Measurements from ENCODE around the gene C3.
"Not testable (repeated sequence)": the region's sequence is repeated elsewhere in the genome, so short reads cannot be mapped to it uniquely, and the experiment has no call there.

The C3 gene

GRCh38 chr19:6693056-6693471 lies 27.4 kb downstream of the C3 start:
- no peak for DNase-seq (ENCODE audit: low read depth, low spot score)

DNA sequence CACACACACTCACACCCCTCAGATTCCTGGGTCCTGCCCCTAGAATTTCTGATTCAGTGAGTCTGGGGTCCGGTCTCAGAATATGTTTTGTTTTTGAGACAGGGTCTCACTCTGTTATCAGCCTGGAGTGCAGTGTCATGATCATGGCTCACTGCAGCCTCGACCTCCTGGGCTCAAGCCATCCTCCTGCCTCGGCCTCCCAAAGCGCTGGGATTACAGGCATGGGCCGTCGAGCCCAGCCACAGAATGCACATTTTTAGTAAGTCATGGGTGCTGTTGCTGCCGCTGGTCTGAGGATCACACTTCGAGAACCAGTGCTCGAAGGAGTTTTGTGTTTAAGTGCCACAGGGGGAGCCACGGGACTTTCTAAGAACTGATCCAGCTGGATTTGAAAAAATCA lies 28.4 kb downstream of the C3 start:
- DNase-seq (ENCODE audit: low read depth, low spot score) = no peak

GRCh38 chr19:6691342-6691741 lies 29.1 kb downstream of the C3 start:
- DNase-seq (ENCODE audit: low read depth, low spot score) = no peak

DNA sequence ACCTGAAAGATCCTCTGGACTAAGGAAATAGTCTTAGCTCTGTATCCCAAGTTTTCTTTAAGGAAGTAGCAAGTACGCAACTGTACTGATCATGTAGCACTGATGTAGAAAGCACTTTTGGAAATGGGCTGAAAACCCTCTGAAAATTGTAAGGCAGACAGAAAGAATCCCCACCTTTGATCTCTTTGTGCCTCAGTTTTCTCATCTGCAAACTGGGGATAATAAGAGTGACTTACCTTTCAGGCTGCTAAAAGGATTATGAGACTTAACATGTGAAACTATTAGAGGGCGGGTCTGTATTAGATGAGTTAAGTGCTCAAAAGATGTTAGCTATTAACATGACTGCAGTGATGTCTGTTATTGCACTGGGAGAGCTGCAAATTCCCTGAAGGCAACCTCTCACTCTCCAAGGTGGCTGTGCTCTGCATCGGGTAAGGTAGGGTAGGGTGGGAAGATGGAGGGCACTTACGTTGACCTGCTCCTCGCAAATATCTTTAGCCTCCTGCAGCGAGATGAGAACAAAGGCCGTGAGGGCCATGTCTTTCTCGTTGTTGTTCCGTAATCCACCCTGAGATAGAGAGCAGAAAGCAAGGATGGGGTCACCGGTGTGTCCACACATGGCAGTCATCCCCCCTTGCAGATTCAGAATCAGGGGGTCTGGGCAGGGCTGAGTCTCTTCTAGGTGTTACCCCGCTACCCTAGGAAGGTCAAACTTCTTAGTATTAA lies 30.1 kb downstream of the C3 start:
- no peak for DNase-seq (ENCODE audit: low read depth, low spot score)

GRCh38 chr19:6687114-6687513 lies 33.3 kb downstream of the C3 start:
- DNase-seq (ENCODE audit: low read depth, low spot score) = no peak

DNA sequence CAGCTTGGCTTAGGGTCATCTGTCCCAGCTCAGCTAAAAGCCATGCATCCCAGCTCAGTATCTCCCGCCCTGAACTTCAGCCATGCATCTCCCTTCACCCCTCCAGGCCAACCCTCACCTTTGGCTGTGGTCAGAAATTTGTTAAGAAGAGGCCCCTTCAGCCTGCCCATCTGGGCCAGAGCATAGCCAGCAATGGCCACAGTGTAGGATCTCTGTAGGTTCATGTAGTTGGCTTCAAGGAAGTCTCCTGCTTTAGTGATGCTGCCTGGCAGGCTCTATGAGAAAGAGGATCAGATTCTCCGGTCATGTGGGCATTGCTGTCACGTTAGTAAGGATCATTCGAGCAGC lies 33.8 kb downstream of the C3 start:
- no peak for DNase-seq (ENCODE audit: low read depth, low spot score)

DNA sequence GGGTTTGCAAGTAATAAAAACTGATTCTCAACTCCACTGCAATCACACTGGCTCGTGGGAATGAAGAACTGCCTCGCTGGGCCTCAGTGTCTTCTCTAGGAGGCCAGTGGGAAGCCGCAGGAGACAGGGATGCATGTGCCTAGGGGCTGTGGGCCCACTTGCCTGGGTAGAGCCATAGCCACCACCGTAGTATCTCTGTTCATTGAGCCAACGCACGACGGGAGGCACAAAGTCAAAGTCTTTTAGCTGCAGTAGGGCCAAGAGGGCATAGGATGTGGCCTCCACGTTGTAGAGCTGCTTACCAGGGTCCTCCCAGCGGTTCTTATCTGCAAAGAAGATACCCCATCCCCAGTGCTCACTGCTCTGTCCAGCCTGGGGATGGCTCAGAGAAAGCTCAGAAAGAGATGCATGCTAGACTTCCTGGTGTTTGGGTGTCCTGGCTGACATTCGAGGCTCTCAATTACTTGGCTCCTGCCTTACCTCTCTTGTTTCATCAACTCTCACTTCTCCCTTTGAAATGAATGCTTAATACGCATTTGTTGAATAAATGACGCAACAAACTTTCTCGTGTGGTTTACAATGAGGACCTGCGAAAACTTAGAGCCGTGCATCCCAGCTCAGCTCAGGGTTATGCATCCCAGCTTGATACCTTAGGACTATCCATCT lies 34.4 kb downstream of the C3 start:
- no peak for DNase-seq (ENCODE audit: low read depth, low spot score)

GRCh38 chr19:6685482-6685881 lies 35.0 kb downstream of the C3 start:
- no peak for DNase-seq (ENCODE audit: low read depth, low spot score)

DNA sequence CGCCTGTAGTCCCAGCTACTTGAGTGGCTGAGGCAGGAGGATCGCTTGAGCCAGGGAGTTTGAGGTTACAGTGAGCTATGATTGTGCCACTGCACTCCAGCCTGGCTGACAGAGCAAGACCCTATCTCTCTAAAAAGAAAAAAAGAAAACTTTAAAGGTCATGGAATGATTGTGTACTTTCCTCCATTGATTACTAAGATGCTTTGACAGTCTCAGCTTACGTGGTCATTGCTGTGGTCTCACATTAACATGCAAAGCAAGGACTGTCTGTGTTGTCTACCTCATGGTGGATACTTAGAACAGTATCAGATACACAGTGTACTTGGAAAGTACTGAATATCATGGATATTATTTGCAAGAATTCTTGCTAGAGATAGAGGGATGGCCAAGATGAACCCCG lies 36.5 kb downstream of the C3 start:
- DNase-seq (ENCODE audit: low read depth, low spot score) = no peak

- no peak for DNase-seq (ENCODE audit: low read depth, low spot score)
Observed at GRCh38 chr19:6682607-6683128, 37.8 kb downstream of the C3 start.

GRCh38 chr19:6680141-6680540 lies 40.3 kb downstream of the C3 start:
- no peak for DNase-seq (ENCODE audit: low read depth, low spot score)

- DNase-seq (ENCODE audit: low read depth, low spot score) = no peak
Observed at GRCh38 chr19:6679139-6679538, 41.3 kb downstream of the C3 start.

DNA sequence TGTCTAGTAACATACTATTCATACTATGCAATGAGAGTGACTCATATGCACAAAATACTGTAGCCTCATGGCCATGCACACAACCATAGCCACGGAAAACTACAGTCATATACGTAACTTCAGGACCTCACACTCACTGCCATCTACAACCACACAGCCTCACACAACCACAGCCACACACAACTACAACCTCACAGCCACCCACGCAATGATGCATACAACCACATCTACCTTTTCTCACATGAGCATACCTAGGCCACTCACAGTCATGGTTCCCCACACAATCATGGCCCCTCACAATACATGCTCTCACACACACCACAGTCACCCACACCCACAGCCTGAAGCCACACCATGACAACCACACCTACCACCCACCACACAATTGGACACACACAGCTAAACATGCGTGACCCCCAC lies 41.8 kb downstream of the C3 start:
- peak; percentile 53 for DNase-seq (ENCODE audit: low read depth, low spot score)

- no peak for DNase-seq (ENCODE audit: low read depth, low spot score)
Observed at GRCh38 chr19:6677883-6678689, 42.4 kb downstream of the C3 start.

DNA sequence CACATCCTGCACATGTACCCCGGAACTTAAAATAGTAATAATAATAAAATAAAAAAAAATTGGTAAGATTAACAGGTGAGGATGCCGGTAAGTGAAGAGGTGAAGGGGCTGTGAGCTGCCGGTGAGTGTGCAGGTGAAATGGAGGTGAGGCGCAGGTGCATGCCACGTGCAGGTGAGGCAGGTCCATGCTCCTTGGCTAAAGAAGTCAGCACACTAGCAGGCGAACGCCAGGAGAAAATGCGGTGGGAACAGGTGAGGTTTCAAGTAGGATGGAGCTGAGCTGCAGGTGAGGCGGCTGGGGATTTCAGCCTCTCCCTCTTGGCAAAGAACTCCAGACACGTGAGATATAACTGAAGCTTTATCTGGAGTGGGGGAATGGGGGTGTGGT lies 43.0 kb downstream of the C3 start:
- DNase-seq (ENCODE audit: low read depth, low spot score) = no peak

DNA sequence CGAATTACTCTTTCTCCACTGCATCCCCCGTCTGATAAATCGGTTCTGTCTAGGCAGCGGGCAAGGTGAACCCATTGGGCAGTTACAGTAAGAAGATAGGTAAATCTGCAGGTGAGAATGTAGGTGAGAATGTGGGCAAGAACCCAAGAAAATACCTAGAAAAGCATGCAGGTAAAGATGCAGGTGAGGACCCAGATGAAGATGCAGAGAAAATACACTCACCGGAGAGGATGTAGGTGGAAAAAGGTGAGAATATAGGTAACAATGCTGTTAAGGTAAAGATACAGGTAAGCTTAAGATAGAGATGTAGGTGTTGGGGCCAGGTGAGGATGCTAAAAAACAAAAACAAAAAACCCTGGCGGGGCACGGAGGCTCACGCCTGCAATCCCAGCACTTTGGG lies 44.2 kb downstream of the C3 start:
- no peak for DNase-seq (ENCODE audit: low read depth, low spot score)

- peak; percentile 77 for DNase-seq (ENCODE audit: low read depth, low spot score)
Observed at GRCh38 chr19:6674868-6675305, 45.6 kb downstream of the C3 start.

- not testable (repeated sequence) for DNase-seq (ENCODE audit: low read depth, low spot score)
Observed at GRCh38 chr19:6674408-6674807, 46.0 kb downstream of the C3 start.

DNA sequence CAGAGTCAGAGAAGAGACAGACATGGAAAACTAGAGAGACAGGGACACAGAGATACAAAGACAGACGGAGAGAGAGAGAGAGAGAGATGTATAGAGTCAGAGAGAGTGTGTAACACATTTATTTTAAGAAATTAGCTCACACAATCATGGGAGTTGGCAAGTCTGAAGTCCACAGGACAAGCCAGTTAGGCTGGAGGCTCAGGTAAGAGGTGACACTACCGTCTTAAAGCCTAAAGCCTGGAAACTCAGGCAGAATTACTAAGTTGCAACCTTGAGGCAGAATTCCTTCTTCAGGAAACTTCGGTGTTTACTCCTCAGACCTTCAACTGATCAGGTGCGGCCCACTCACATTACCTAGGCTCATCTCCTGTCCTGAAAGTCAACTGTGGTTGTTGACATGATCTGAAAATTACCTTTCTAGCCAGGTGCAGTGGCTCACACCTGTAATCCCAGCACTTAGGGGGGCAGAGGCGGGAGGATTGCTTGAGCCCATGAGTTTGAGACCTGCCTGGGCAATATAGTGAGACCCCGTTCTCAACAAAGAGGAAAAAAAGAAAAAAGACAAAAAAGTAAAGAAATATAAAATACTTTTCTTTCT lies 47.7 kb downstream of the C3 start:
- DNase-seq (ENCODE audit: low read depth, low spot score) = no peak

DNA sequence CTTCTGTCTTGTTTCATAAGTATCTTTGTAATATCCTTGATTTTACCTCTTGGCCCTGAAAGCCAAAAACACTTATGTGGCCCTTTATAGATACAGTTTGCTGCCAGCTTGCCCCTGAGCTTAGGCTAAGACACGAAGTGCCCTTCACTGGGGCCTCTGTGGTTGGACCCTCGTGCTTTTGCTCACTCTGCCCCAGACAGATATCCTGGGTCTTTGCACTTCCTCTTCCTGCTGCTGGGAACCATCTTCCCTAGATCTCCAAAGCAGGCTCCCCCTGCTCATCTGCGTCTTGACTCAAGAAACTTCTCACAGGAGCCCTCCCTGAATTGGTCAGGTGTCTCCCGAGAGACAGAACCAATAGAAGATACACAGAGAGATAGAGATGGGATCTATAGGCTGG lies 48.5 kb downstream of the C3 start:
- no peak for DNase-seq (ENCODE audit: low read depth, low spot score)

GRCh38 chr19:6668691-6669090 lies 51.8 kb downstream of the C3 start:
- DNase-seq (ENCODE audit: low read depth, low spot score) = no peak

DNA sequence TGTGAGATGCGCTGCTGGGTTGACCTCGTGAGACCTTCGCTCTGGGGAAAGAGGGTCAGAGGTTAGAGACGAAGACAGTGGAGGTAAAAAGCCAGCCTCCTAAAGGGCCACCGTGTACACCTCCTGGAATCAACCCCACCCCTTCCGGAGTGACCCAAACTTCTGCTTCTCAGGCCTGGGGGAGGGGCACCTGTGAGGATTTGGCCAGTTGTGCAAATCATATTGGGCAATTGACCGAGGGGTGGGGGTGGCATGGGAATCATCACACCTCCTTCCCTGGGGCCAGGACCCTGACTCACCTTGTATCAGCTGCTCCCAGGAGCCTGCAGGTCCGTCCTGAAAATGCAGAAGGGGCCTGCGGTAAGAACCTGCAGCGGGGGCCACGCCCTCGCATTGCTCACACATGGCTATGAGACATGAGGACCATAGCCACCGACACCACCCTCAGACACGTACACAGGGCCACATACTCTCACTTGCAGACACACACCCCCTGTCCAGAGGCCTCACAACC lies 53.3 kb downstream of the C3 start:
- DNase-seq (ENCODE audit: low read depth, low spot score) = no peak
